Right atrium auricular region (tissue), 2 donors: ENCODE results near the gene CES5A. TPM values are rescaled to one million over a fixed set of nuclear protein-coding genes. Genes with fewer than 3 reads are reported as not detected.
"Not testable (repeated sequence)": the region's sequence is repeated elsewhere in the genome, so short reads cannot be mapped to it uniquely, and the experiment has no call there.

ENCODE experiments used
- DNase-seq: peaks from one replicate; pipeline ENCODE4 v3.0.0-alpha.2; 2019; ENCODE audit warnings: low spot score
- H3K27ac ChIP-seq, 2 donors: fragments of 200-600 bp; sonication (generic); 1 replicate in 1 of 2; 2 replicates in 1 of 2; pipeline ENCODE4 v1.5.1; 2016 to 2019
- H3K27me3 ChIP-seq, 2 donors: fragments of 200-600 bp; sonication (generic); one replicate each; pipeline versions ENCODE4 v1.5.1 to v1.6.0; 2017 to 2019
- H3K36me3 ChIP-seq: fragments of 200-600 bp; sonication (generic); one replicate; pipeline ENCODE4 v1.5.1; 2016
- H3K4me1 ChIP-seq, 2 donors: fragments of 200-600 bp; sonication (generic); one replicate each; pipeline versions ENCODE4 v1.5.1 to v1.6.0; 2017 to 2019
- H3K4me3 ChIP-seq, 2 donors: fragments of 200-600 bp; sonication (generic); 1 replicate in 1 of 2; 2 replicates in 1 of 2; pipeline ENCODE4 v1.5.1; 2017 to 2019; ENCODE audit warnings: mild to moderate bottlenecking in 1 of 2, moderate library complexity in 1 of 2
- H3K9me3 ChIP-seq, 2 donors: fragments of 200-600 bp; sonication (generic); one replicate each; pipeline ENCODE4 v1.5.1; 2019
- total RNA-seq, 2 donors: library from RNA; depleted of rRNA; stranded (reverse); fragments of >200 nt; gene quantifications; one replicate each; pipeline ENCODE4 v1.1.0, GENCODE V29; 2016
- TF ChIP-seq, protein P1 (sequence below), 2 donors: fragments of 200-600 bp; sonication (generic); IDR thresholded peaks; one replicate each; pipeline ENCODE4 v1.5.1; 2019; ENCODE audit warnings: antibody characterized with exemption in 2 of 2

Gene CES5A
- total RNA-seq, 2 donors from 2014 or later = not detected

DNA sequence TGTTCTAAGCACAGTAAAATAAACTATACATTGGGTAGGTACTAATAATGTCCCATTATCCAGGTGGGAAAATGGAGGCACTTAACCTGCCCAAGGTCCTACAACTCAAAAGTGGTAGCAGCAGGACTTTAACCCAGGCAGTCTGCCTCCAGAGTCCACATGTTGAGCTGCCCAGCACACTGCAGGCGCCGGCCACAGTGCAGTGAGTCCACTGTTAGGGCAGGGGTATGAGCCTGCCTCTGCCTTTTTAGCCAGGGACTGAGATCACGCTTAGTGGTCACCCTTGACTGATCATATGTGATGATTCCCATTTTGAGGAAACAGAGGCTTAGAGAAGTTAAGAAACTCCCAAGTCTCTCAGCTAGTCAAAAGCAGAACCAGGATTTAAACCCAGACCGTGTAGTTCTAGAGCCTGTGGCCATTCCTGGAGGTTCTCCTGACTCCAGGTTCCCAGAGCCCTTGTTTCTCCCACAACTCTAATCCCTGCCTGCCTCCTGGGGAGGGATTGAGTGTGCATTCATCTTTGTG lies 50.6 kb downstream of the CES5A start:
- Histone ChIP-seq H3K4me1 (no peaks in the 10 kb centered on the region), H3K36me3 (no peaks in the 10 kb centered on the region), H3K9me3 (no peaks in the 10 kb centered on the region), H3K27ac (no peak overlapping the region), H3K27me3 (no peaks in the 10 kb centered on the region), H3K4me3 (no peak overlapping the region)
- TF ChIP-seq, protein P1, sequence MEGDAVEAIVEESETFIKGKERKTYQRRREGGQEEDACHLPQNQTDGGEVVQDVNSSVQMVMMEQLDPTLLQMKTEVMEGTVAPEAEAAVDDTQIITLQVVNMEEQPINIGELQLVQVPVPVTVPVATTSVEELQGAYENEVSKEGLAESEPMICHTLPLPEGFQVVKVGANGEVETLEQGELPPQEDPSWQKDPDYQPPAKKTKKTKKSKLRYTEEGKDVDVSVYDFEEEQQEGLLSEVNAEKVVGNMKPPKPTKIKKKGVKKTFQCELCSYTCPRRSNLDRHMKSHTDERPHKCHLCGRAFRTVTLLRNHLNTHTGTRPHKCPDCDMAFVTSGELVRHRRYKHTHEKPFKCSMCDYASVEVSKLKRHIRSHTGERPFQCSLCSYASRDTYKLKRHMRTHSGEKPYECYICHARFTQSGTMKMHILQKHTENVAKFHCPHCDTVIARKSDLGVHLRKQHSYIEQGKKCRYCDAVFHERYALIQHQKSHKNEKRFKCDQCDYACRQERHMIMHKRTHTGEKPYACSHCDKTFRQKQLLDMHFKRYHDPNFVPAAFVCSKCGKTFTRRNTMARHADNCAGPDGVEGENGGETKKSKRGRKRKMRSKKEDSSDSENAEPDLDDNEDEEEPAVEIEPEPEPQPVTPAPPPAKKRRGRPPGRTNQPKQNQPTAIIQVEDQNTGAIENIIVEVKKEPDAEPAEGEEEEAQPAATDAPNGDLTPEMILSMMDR (IDR thresholded peaks at IDR 0.05) = no peak
- no peak for DNase-seq

DNA sequence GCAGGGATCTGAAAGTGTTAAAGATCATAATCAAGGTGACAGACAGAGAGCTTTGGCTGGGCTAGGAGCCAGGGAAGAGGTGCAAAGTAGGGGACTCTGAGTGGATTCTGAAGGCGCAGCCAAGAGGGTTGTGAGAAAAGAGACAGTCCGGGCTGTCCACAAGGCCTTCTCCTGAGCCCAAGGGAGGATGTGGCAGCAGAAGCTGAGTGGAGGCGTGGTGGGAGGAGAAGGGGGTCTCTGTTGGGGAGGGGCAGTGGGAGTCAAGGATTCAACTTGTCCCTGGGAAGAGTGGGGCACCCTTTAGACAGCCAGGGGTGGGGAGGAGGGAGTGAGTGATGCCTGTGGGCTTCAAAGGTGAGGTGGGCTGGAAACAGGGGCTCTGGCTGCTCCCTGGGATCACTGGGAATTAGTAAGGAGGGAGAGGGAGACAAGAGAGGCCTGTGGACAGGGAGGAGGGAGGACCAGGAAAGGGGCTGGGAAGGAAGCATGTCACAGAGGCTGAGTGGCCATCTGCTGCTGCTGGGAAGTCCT lies 52.8 kb downstream of the CES5A start:
- H3K27me3 ChIP-seq = no peaks in the 10 kb centered on the region

DNA sequence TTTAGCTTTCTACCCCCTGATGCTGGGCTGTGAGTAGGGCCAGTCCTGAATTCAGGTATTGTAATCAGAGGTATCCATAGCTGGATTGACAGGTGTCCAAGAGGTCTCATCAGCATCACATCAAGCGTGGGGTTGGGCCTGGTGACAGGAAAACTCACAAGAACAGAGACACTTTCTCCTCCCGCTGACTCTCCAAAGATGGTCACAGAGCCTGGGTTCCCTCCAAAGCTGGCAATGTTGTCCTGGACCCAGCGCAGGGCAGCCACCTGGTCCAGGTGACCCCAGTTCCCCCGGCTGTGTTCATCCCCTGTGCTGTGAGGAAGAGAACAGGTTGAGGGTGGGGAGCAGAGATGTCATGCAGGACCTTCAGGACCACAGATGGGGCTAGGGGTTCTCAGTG lies 54.0 kb downstream of the CES5A start:
- Histone ChIP-seq H3K4me1 (no peaks in the 10 kb centered on the region), H3K36me3 (no peaks in the 10 kb centered on the region), H3K9me3 (no peaks in the 10 kb centered on the region), H3K27me3 (no peaks in the 10 kb centered on the region), H3K4me3 (no peak overlapping the region), H3K27ac (no peak overlapping the region)
- TF ChIP-seq, protein P1 (IDR thresholded peaks at IDR 0.05) = no peak
- DNase-seq = no peak

More for the DNA sequence above, 52.8 kb downstream of the CES5A start:
- Histone ChIP-seq H3K4me3 (no peak overlapping the region), H3K9me3 (no peaks in the 10 kb centered on the region), H3K36me3 (no peaks in the 10 kb centered on the region), H3K27ac (no peak overlapping the region), H3K4me1 (no peaks in the 10 kb centered on the region)
- TF ChIP-seq, protein P1 (IDR thresholded peaks at IDR 0.05) = no peak
- no peak for DNase-seq

DNA sequence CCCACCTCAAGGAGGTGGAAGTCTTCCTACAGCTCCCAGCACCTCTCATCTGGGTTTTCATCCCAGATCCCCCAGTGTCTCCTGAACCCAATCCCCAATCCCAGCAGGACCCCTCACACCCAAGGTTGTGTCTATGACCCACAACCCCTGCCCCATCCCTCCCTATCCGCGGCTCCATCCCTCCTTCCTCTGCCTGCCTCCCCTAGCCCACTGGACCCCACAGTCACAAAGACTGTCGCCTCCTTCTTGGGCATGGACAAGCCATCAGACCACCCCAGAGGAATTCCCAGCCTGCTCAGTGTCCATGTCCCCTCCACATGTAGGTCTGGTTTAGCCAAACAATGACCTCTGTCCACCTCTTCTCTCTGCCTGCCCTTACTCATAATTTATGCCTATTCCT lies 54.6 kb downstream of the CES5A start:
- DNase-seq = no peak
- no peak overlapping the region for H3K27ac ChIP-seq
- TF ChIP-seq, protein P1 (IDR thresholded peaks at IDR 0.05) = no peak
- no peaks in the 10 kb centered on the region for H3K27me3 ChIP-seq
- H3K9me3 ChIP-seq = no peaks in the 10 kb centered on the region
- H3K36me3 ChIP-seq = no peaks in the 10 kb centered on the region
- H3K4me3 ChIP-seq = no peak overlapping the region
- H3K4me1 ChIP-seq = no peaks in the 10 kb centered on the region

DNA sequence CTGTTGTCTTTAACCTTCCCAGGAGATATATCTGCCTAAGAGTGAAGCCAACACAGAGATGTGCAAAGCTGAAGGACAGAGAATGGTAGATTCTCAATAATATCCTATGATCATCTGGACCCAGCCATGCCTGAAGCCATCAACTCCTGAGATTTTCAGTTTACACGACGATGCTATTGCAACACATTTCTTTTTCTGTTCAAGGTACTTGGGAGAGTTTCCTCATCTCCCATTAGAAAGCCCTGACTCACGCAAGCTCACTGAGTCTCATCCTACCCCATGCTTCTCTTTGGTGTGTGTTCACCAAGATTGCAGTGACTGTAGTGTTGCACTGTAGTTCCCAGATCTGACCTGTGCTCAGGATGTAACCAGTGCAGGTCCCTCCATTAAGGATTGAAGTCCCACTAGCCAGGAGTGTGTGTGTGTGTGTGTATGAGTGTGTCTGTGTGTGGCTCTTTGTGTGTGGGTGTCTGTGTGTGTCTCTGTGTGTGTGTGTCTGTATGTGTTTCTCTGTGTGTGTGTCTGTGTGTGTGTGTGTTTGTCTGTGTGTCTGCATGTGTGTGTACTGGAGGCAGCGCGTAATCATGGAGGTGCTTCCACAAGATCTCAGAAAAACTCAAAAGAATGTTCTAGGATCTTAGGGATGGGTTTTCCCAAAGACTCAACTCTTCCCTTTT lies 57.8 kb downstream of the CES5A start:
- H3K27me3 ChIP-seq = no peaks in the 10 kb centered on the region
- H3K4me1 ChIP-seq = no peaks in the 10 kb centered on the region
- H3K4me3 ChIP-seq = no peak overlapping the region
- TF ChIP-seq, protein P1 (IDR thresholded peaks at IDR 0.05) = no peak
- H3K9me3 ChIP-seq = no peaks in the 10 kb centered on the region
- H3K27ac ChIP-seq = no peak overlapping the region
- H3K36me3 ChIP-seq = no peaks in the 10 kb centered on the region
- no peak for DNase-seq

DNA sequence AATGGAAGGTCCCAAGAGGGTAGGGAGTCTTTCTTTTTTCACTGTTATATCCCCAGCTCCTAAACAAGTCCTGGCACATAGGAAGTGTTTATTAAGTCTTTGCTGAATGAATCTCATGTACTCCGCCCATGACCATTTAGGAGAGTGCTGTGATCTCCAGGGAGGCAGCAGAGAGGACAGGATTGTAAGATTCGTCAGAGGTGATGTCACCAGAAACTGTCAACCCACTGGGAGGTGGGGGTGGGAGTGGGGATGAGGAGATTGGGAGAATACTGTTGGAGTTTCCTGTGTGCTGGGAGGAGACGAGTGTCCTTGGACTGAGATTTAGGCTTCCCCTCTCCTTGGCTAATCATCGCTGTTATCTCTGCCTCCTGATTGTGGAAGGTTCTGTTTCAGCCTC lies 59.0 kb downstream of the CES5A start:
- not testable (repeated sequence) for H3K27ac ChIP-seq, H3K36me3 ChIP-seq, H3K4me1 ChIP-seq, H3K27me3 ChIP-seq, DNase-seq, H3K4me3 ChIP-seq, H3K9me3 ChIP-seq
